ENCODE measurements around the gene PLA2G4B. TPM values are rescaled to one million over a fixed set of nuclear protein-coding genes. Genes with fewer than 3 reads are reported as not detected.

PLA2G4B gene
- total RNA-seq, 1 experiment from 2014 or later = 3.7 TPM

- H3K56ac ChIP-seq (ENCODE audit: insufficient read length, low read depth, low read length) = no peak overlapping the region
- H3K9me3 ChIP-seq (ENCODE audit: control insufficient read depth, low read depth, low read length) = no peaks in the 10 kb centered on the region
- H4K8ac ChIP-seq (replicated peaks; ENCODE audit: insufficient read length, low read depth, low read length) = no peak overlapping the region
- no peak overlapping the region for H3K4ac ChIP-seq (ENCODE audit: low read depth, low read length)
- H3K9me3 Mint-ChIP-seq = no peaks in the 10 kb centered on the region; a peak in 1 of 5 replicates
- H3K14ac ChIP-seq (ENCODE audit: insufficient read depth, low read length) = no peak overlapping the region
- no peaks in the 10 kb centered on the region for H3K79me2 ChIP-seq (ENCODE audit: insufficient read depth, low read length)
- H3K36me3 Mint-ChIP-seq (ENCODE audit: insufficient read depth in 1 of 3, low read depth in 3 of 3) = peaks cover 0 to 5% (median 2%) of the 10 kb centered on the region in 3 experiments; a peak in 3 of 7 replicates
- H3K4me1 Mint-ChIP-seq = peaks cover 0 to 16% of the 10 kb centered on the region in 2 experiments; a peak in 3 of 4 replicates
- no peak overlapping the region for H3K27ac ChIP-seq (ENCODE audit: insufficient read length, low read depth, low read length)
- no peak overlapping the region for H3K23ac ChIP-seq (ENCODE audit: insufficient read length, low read depth, low read length)
- no peak overlapping the region for H2AK5ac ChIP-seq (ENCODE audit: insufficient read length, low read length)
- no peaks in the 10 kb centered on the region for H3K4me1 ChIP-seq (ENCODE audit: insufficient read depth, low read length)
- H2BK5ac ChIP-seq (ENCODE audit: insufficient read length, low read length) = no peak overlapping the region
- H3T11ph ChIP-seq (ENCODE audit: low read length) = no peak overlapping the region
- H2BK20ac ChIP-seq (ENCODE audit: low read depth, low read length, poor library complexity, severe bottlenecking) = no peak overlapping the region
- H2AFZ ChIP-seq (ENCODE audit: low read length) = no peak overlapping the region
- no peak overlapping the region for H2BK15ac ChIP-seq (ENCODE audit: low read depth, low read length)
- H3K79me1 ChIP-seq (ENCODE audit: insufficient read depth, low read depth, low read length, poor library complexity, severe bottlenecking) = no peaks in the 10 kb centered on the region
- no peaks in the 10 kb centered on the region for H3K27me3 ChIP-seq (ENCODE audit: insufficient read depth, low read length)
- WGBS (ENCODE audit: extremely low coverage, insufficient read length, low lambda C conversion rate) = no CpG with 5 or more reads among the region's 3 CpGs
- H4K20me1 ChIP-seq (ENCODE audit: control insufficient read depth, insufficient read depth, insufficient read length) = no peaks in the 10 kb centered on the region
- H3K27ac Mint-ChIP-seq = no peak overlapping the region; a peak in 1 of 7 replicates
- no peaks in the 10 kb centered on the region for H3K23me2 ChIP-seq (ENCODE audit: insufficient read length, low read depth, low read length, poor library complexity, severe bottlenecking)
- H3K4me2 ChIP-seq (ENCODE audit: insufficient read depth, insufficient read length, low read length) = no peak overlapping the region
- H3K18ac ChIP-seq (ENCODE audit: insufficient read length, low read depth, low read length) = no peak overlapping the region
- no peak overlapping the region for H4K91ac ChIP-seq (ENCODE audit: insufficient read length, low read depth, low read length)
- H3K27me3 Mint-ChIP-seq (ENCODE audit: low read depth) = no peaks in the 10 kb centered on the region
- no peak overlapping the region for H3K4me3 Mint-ChIP-seq
- no peak overlapping the region for H3K9ac ChIP-seq (ENCODE audit: extremely low read depth, insufficient read length, low read length)
- TF ChIP-seq, protein P1, sequence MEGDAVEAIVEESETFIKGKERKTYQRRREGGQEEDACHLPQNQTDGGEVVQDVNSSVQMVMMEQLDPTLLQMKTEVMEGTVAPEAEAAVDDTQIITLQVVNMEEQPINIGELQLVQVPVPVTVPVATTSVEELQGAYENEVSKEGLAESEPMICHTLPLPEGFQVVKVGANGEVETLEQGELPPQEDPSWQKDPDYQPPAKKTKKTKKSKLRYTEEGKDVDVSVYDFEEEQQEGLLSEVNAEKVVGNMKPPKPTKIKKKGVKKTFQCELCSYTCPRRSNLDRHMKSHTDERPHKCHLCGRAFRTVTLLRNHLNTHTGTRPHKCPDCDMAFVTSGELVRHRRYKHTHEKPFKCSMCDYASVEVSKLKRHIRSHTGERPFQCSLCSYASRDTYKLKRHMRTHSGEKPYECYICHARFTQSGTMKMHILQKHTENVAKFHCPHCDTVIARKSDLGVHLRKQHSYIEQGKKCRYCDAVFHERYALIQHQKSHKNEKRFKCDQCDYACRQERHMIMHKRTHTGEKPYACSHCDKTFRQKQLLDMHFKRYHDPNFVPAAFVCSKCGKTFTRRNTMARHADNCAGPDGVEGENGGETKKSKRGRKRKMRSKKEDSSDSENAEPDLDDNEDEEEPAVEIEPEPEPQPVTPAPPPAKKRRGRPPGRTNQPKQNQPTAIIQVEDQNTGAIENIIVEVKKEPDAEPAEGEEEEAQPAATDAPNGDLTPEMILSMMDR (conservative IDR thresholded peaks at IDR 0.05) = no peak
- no peak overlapping the region for H4K5ac ChIP-seq (ENCODE audit: insufficient read length, low read depth, low read length)
- no peak for DNase-seq
- H2BK12ac ChIP-seq (ENCODE audit: insufficient read length, low read depth, low read length) = no peak overlapping the region
- no peak overlapping the region for H2BK120ac ChIP-seq (ENCODE audit: low read depth, low read length, poor library complexity, severe bottlenecking)
These were observed 32.9 kb upstream of the PLA2G4B start for GRCh38 chr15:41805711-41806110.
